B cell (primary cell): ENCODE measurements around the gene HDAC9. TPM values are rescaled to one million over a fixed set of nuclear protein-coding genes. Genes with fewer than 3 reads are reported as not detected.

Experiments
- ATAC-seq: fragments of 200-7000 bp; cut with Tn5 transposase; one replicate; pipeline ENCODE4 v1.10.0; 2021; ENCODE audit warnings: low read depth, mild to moderate bottlenecking, moderate number of reproducible peaks, moderate library complexity
- CTCF ChIA-PET: fragments of 350-600 bp; sonication (Branson Sonifier 250); formaldehyde crosslinking; loops from one replicate; lab custom pipeline; 2021; ENCODE audit warnings: antibody characterized with exemption, inconsistent platforms; lab: Charles Lee
- POLR2A ChIA-PET: fragments of 350-600 bp; sonication (Branson Sonifier 250); formaldehyde crosslinking; loops from one replicate; lab custom pipeline; 2021; ENCODE audit warnings: antibody characterized with exemption; lab: Charles Lee
- DNase-seq: peaks from one replicate; pipeline ENCODE4 v3.0.0; 2013
- H2AFZ ChIP-seq: 2 replicates; pipeline ENCODE4 v1.6.1; 2012; ENCODE audit warnings: mild to moderate bottlenecking, low read depth, low read length; ENCODE audit not compliant: insufficient read depth, poor library complexity, severe bottlenecking
- H3K27ac ChIP-seq, 2 donors: 1 replicate in 1 of 2; 2 replicates in 1 of 2; pipeline ENCODE4 v1.5.1; 2012 to 2013; ENCODE audit warnings: low read length in 2 of 2, mild to moderate bottlenecking in 2 of 2, moderate library complexity in 1 of 2
- H3K27me3 ChIP-seq, 4 experiments: fragments of 200-600 bp in 1 of 4; sonication (generic) in 1 of 4; replicated peaks in 1 of 4; 1 replicate in 2 of 4; 2 replicates in 2 of 4; pipeline versions ENCODE4 v1.6.1 to v1.7.0; 2013 to 2016; ENCODE audit warnings: low read length in 3 of 4, mild to moderate bottlenecking in 2 of 4, mixed read lengths in 1 of 4, moderate library complexity in 1 of 4; ENCODE audit not compliant: insufficient read depth in 4 of 4, control insufficient read depth in 3 of 4; ENCODE audit errors: control extremely low read depth in 1 of 4
- H3K36me3 ChIP-seq, 2 experiments: replicated peaks in 1 of 2; 1 replicate in 1 of 2; 2 replicates in 1 of 2; pipeline versions ENCODE4 v1.6.1 to v1.7.1; 2013; ENCODE audit warnings: low read length in 1 of 2; ENCODE audit not compliant: insufficient read depth in 2 of 2, control insufficient read depth in 1 of 2; ENCODE audit errors: control extremely low read depth in 1 of 2, extremely low read depth in 1 of 2
- H3K4me1 ChIP-seq, 2 donors: fragments of 200-600 bp in 1 of 2; sonication (generic) in 1 of 2; 1 replicate in 1 of 2; 2 replicates in 1 of 2; pipeline versions ENCODE4 v1.5.1 to v1.6.1; 2013 to 2017; ENCODE audit warnings: low read length in 2 of 2; ENCODE audit not compliant: control insufficient read depth in 2 of 2, insufficient read depth in 2 of 2
- H3K4me2 ChIP-seq: replicated peaks from 2 replicates; pipeline ENCODE3; 2012; ENCODE audit warnings: mild to moderate bottlenecking, low read depth, low read length; ENCODE audit not compliant: poor library complexity, severe bottlenecking
- H3K4me3 ChIP-seq, 5 experiments: fragments of 200-600 bp in 1 of 5; sonication (generic) in 1 of 5; 1 replicate in 3 of 5; 2 replicates in 2 of 5; pipeline versions ENCODE4 v1.5.1 to v1.7.0; 2011 to 2016; ENCODE audit warnings: low read length in 4 of 5, mild to moderate bottlenecking in 4 of 5, low read depth in 2 of 5, control low read depth in 1 of 5, moderate library complexity in 1 of 5; ENCODE audit not compliant: insufficient read depth in 1 of 5; ENCODE audit errors: control extremely low read depth in 1 of 5, extremely low read depth in 1 of 5
- H3K79me2 ChIP-seq: fragments of 200-600 bp; sonication (generic); one replicate; pipeline ENCODE4 v1.6.0; 2016; ENCODE audit warnings: low read length; ENCODE audit not compliant: control insufficient read depth, insufficient read depth
- H3K9ac ChIP-seq: fragments of 200-600 bp; sonication (generic); 2 replicates; pipeline ENCODE4 v1.6.1; 2017; ENCODE audit warnings: mild to moderate bottlenecking, low read length, moderate library complexity
- H3K9me3 ChIP-seq, 3 donors: one replicate each; pipeline versions ENCODE4 v1.6.1 to v1.7.1; 2013; ENCODE audit warnings: low read length in 2 of 3; ENCODE audit not compliant: control insufficient read depth in 2 of 3, insufficient read depth in 1 of 3; ENCODE audit errors: control extremely low read depth in 1 of 3
- H4K20me1 ChIP-seq: 2 replicates; pipeline ENCODE4 v1.6.0; 2012; ENCODE audit warnings: mild to moderate bottlenecking, low read length; ENCODE audit not compliant: insufficient read depth, control insufficient read depth, poor library complexity, severe bottlenecking
- H3K27ac Mint-ChIP-seq: one replicate; pipeline ENCODE4 v1.8.0; 2021; ENCODE audit warnings: mixed read lengths
- H3K27me3 Mint-ChIP-seq: one replicate; pipeline ENCODE4 v1.8.0; 2021; ENCODE audit warnings: mixed read lengths
- H3K4me1 Mint-ChIP-seq: one replicate; pipeline ENCODE4 v1.8.0; 2021; ENCODE audit warnings: mixed read lengths
- H3K4me3 Mint-ChIP-seq: one replicate; pipeline ENCODE4 v1.8.0; 2021; ENCODE audit warnings: mixed read lengths
- H3K9me3 Mint-ChIP-seq: one replicate; pipeline ENCODE4 v1.8.0; 2022; ENCODE audit warnings: mixed read lengths; ENCODE audit not compliant: insufficient read depth
- CTCF ChIP-seq: fragments of 200-600 bp; IDR thresholded peaks from one replicate; pipeline ENCODE4 v1.8.0; 2022; ENCODE audit warnings: antibody characterized with exemption, mild to moderate bottlenecking
- EZH2 ChIP-seq: IDR thresholded peaks from 2 replicates; pipeline ENCODE4 v1.6.1; 2012; ENCODE audit warnings: borderline replicate concordance, low read depth, mild to moderate bottlenecking, moderate library complexity, low read length; ENCODE audit not compliant: insufficient read depth, poor library complexity, severe bottlenecking
- WGBS: methylation state at CpG from one replicate; pipeline ENCODE4 v1.1.5; 2013; ENCODE audit warnings: missing lambda C conversion rate; ENCODE audit not compliant: insufficient coverage; 5-methylcytosine and 5-hydroxymethylcytosine counted together
- intact Hi-C: fragments of 100-400 bp; cut with micrococcal nuclease; formaldehyde crosslinking; loops from one replicate; pipeline ENCODE4 v1.10.0; 2022
- polyA plus RNA-seq: library from polyadenylated mRNA; depleted of rRNA; stranded (reverse); fragments of >200 nt; gene quantifications from 2 replicates; pipeline ENCODE4 v1.2.3, GENCODE V29; 2012
- total RNA-seq, 2 donors: library from RNA; stranded (reverse); fragments of 120-200 nt in 1 of 2; gene quantifications; 1 replicate in 1 of 2; 2 replicates in 1 of 2; pipeline versions ENCODE4 v1.2.3 to v1.2.4, GENCODE V29; 2013 to 2022

The HDAC9 gene
- total and polyA plus RNA-seq, 2 donors (not counting 1 experiment from before 2014, with no cell fraction given) = 49.1 to 64.8 TPM

- Mint-ChIP-seq H3K9me3 (no peaks in the 10 kb centered on the region), H3K27ac (peak overlapping the region; percentile 85), H3K27me3 (no peaks in the 10 kb centered on the region), H3K4me1 (peaks cover 69% of the 10 kb centered on the region), H3K4me3 (peak overlapping the region; percentile 70)
- Histone ChIP-seq H3K4me2 (peak overlapping the region; percentile 44), H3K27ac (peak overlapping the region; percentile 6 to 44), H3K4me1 (peaks cover 25 to 43% of the 10 kb centered on the region in 2 donors), H3K9me3 (no peaks in the 10 kb centered on the region), H3K36me3 (peaks cover 0 to 2% of the 10 kb centered on the region in 2 experiments), H3K27me3 (no peaks in the 10 kb centered on the region), H2AFZ (peak overlapping the region; percentile 36), H3K9ac (no peak overlapping the region), H3K79me2 (peaks cover 78% of the 10 kb centered on the region), H4K20me1 (no peaks in the 10 kb centered on the region), H3K4me3 (no peak overlapping the region)
- no peak for ATAC-seq
- ChIA-PET POLR2A (interaction anchor here (1.7 to 2.4 kb wide), 2 partner anchors 9 to 13 kb away, joined by 4 to 10 read pairs; no protein-coding TSS in a partner anchor), CTCF (interaction anchor here (1.1 to 4.5 kb wide), 3 partner anchors 8 to 74 kb away, joined by 4 to 31 read pairs (median 5); no protein-coding TSS in a partner anchor)
- intact Hi-C loops = no loop called here
- no peak for DNase-seq
- TF ChIP-seq EZH2 (no peak), CTCF (no peak)
- no CpG with 5 or more reads among the region's 2 CpGs for WGBS
These were observed 22.1 kb downstream of the HDAC9 start for GRCh38 chr7:18517646-18518045.

GRCh38 chr7:18518555-18518954, 23.0 kb downstream of the HDAC9 start:
- peaks cover 26 to 44% of the 10 kb centered on the region in 2 donors for H3K4me1 ChIP-seq
- peak overlapping the region; percentile 44 for H3K4me2 ChIP-seq
- Mint-ChIP-seq H3K4me1 (peaks cover 69% of the 10 kb centered on the region), H3K9me3 (no peaks in the 10 kb centered on the region), H3K27me3 (no peaks in the 10 kb centered on the region), H3K27ac (peak overlapping the region; percentile 86), H3K4me3 (peak overlapping the region; percentile 64)
- WGBS = no CpG with 5 or more reads among the region's 6 CpGs
- TF ChIP-seq EZH2 (no peak), CTCF (no peak)
- peak overlapping the region in 1 of 5 experiments; percentile 15 for H3K4me3 ChIP-seq
- H3K27me3 ChIP-seq = no peaks in the 10 kb centered on the region
- DNase-seq (no peak), ATAC-seq (no peak)
- peaks cover 0 to 2% of the 10 kb centered on the region in 2 experiments for H3K36me3 ChIP-seq
- peak overlapping the region; percentile 20 for H2AFZ ChIP-seq
- H3K9me3 ChIP-seq = no peaks in the 10 kb centered on the region
- intact Hi-C loops = no loop called here
- H3K79me2 ChIP-seq = peaks cover 78% of the 10 kb centered on the region
- CTCF ChIA-PET = interaction anchor here (0.9 to 4.5 kb wide), 4 partner anchors 9 to 23 kb away, joined by 3 to 31 read pairs (median 4); partner anchors contain the start of gene HDAC9
- no peak overlapping the region for H3K9ac ChIP-seq
- no peaks in the 10 kb centered on the region for H4K20me1 ChIP-seq
- H3K27ac ChIP-seq = peak overlapping the region; percentile 8 to 58
- POLR2A ChIA-PET = interaction anchor here (1.7 to 2.4 kb wide), 2 partner anchors 9 to 12 kb away, joined by 4 to 10 read pairs; no protein-coding TSS in a partner anchor
